Lung (tissue), 12 donors: ENCODE data around the gene PHF1. TPM values are rescaled to one million over a fixed set of nuclear protein-coding genes. Genes with fewer than 3 reads are reported as not detected.

Experiments
- ATAC-seq: fragments of 200-7000 bp; cut with Tn5 transposase; one replicate; pipeline ENCODE4 v1.9.1; 2020; ENCODE audit warnings: moderate number of reproducible peaks; ENCODE audit not compliant: insufficient read depth, low FRiP score
- DNase-seq, 3 donors: peaks; one replicate each; pipeline ENCODE4 v3.0.0-alpha.2; 2013 to 2017
- H3K27ac ChIP-seq, 2 donors: one replicate each; pipeline ENCODE4 v1.5.1; 2013; ENCODE audit warnings: mild to moderate bottlenecking in 2 of 2, moderate library complexity in 2 of 2, control low read depth in 1 of 2, inconsistent platforms in 1 of 2, low read depth in 1 of 2, low read length in 1 of 2
- H3K27me3 ChIP-seq, 3 donors: one replicate each; pipeline ENCODE4 v1.5.1; 2013; ENCODE audit warnings: low read length in 2 of 3; ENCODE audit not compliant: control insufficient read depth in 3 of 3, insufficient read depth in 3 of 3
- H3K36me3 ChIP-seq, 4 donors: one replicate each; pipeline ENCODE4 v1.5.1; 2013; ENCODE audit warnings: low read length in 4 of 4, mild to moderate bottlenecking in 1 of 4, moderate library complexity in 1 of 4; ENCODE audit not compliant: control insufficient read depth in 4 of 4, insufficient read depth in 4 of 4
- H3K4me1 ChIP-seq, 5 donors: one replicate each; pipeline ENCODE4 v1.5.1; 2013; ENCODE audit warnings: low read length in 5 of 5, mild to moderate bottlenecking in 2 of 5, moderate library complexity in 1 of 5; ENCODE audit not compliant: control insufficient read depth in 5 of 5, insufficient read depth in 5 of 5
- H3K4me3 ChIP-seq: one replicate; pipeline ENCODE4 v1.5.1; 2013; ENCODE audit warnings: mild to moderate bottlenecking, control low read depth, moderate library complexity
- H3K9ac ChIP-seq, 2 donors: one replicate each; pipeline ENCODE4 v1.5.1; 2013; ENCODE audit warnings: low read length in 2 of 2, control low read depth in 1 of 2; ENCODE audit not compliant: insufficient read depth in 1 of 2
- H3K9me3 ChIP-seq, 4 donors: one replicate each; pipeline ENCODE4 v1.5.1; 2013; ENCODE audit warnings: low read length in 3 of 4, mild to moderate bottlenecking in 1 of 4, moderate library complexity in 1 of 4; ENCODE audit not compliant: control insufficient read depth in 4 of 4, insufficient read depth in 3 of 4
- WGBS, 2 donors: extraction: QIAGEN DNeasy Blood & Tissue Kit; methylation state at CpG; one replicate each; pipeline ENCODE4 v1.1.7; 2013; 5-methylcytosine and 5-hydroxymethylcytosine counted together
- polyA plus RNA-seq, 2 donors: library from polyadenylated mRNA; stranded (reverse); fragments of 200-250 nt; gene quantifications; one replicate each; pipeline ENCODE4 v1.2.1, GENCODE V29; 2013
- total RNA-seq, 2 donors: library from RNA; depleted of rRNA in 1 of 2; stranded (reverse); fragments of >200 nt in 1 of 2; gene quantifications; one replicate each; pipeline ENCODE4 v1.2.1, GENCODE V29; 2014 to 2021
- TF ChIP-seq, protein P1 (sequence below): IDR thresholded peaks from 2 replicates; pipeline ENCODE4 v1.5.1; 2012; ENCODE audit warnings: mild to moderate bottlenecking; ENCODE audit errors: control extremely low read depth, extremely low read depth
- donor health status: control.
- donor health status: control.
- donor health status: Bipolar disorder and iron deficiency.
- donor health status: healthy.
- donor health status: DM: yes; HTN: yes; CAD: no.

Gene PHF1
- total and polyA plus RNA-seq, 4 donors: 30.9 to 121 (median 45.1) TPM

DNA sequence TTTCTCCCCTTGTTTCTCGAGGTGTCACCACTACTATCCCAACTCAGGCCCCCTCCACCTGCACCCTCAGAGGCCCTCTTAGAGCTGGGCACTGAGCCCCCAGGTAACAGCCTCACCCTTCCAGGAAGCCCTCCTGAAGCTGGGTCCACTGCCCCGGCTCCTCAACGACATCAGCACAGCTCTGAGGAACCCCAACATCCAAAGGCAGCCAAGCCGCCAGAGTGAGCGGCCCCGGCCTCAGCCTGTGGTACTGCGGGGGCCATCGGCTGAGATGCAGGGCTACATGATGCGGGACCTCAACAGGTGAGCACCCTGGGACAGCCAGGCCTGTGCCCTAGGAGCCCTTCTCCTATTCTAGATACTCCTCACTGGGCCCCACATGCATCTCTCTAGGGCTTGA is 30.6 kb downstream of the PHF1 start:
- no peak overlapping the region for H3K27ac ChIP-seq
- H3K4me1 ChIP-seq: no peaks in the 10 kb centered on the region
- no peak overlapping the region for H3K9ac ChIP-seq
- H3K4me3 ChIP-seq: no peak overlapping the region
- TF ChIP-seq, protein P1, sequence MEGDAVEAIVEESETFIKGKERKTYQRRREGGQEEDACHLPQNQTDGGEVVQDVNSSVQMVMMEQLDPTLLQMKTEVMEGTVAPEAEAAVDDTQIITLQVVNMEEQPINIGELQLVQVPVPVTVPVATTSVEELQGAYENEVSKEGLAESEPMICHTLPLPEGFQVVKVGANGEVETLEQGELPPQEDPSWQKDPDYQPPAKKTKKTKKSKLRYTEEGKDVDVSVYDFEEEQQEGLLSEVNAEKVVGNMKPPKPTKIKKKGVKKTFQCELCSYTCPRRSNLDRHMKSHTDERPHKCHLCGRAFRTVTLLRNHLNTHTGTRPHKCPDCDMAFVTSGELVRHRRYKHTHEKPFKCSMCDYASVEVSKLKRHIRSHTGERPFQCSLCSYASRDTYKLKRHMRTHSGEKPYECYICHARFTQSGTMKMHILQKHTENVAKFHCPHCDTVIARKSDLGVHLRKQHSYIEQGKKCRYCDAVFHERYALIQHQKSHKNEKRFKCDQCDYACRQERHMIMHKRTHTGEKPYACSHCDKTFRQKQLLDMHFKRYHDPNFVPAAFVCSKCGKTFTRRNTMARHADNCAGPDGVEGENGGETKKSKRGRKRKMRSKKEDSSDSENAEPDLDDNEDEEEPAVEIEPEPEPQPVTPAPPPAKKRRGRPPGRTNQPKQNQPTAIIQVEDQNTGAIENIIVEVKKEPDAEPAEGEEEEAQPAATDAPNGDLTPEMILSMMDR: no peak
- no peaks in the 10 kb centered on the region for H3K27me3 ChIP-seq
- DNase-seq: no peak
- no peaks in the 10 kb centered on the region for H3K9me3 ChIP-seq
- 94 to 97% methylated on average over 9 of the region's 9 CpGs for WGBS, 2 donors
- H3K36me3 ChIP-seq: peaks cover 3 to 47% (median 33%) of the 10 kb centered on the region in 4 donors
- ATAC-seq: no peak

DNA sequence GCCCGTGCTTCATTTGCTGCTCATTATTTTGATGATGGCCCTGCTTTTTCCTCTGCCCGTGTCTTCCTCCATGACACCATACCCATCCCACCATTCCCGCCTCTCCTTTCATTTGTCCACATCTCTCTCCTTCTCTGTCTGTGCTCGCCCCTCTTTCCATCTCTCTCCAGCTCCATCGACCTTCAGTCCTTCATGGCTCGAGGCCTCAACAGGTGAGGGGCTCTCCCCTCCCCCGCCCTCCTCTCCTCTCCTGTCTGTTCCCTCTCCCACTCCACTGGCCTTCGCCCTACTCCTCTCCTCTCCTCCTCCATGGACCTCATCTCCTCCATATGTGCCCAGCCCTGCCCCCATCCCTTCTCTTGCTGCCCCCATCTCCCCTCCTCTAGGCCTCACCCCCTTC is 31.5 kb downstream of the PHF1 start:
- Histone ChIP-seq H3K36me3 (peaks cover 3 to 46% (median 27%) of the 10 kb centered on the region in 4 donors), H3K4me1 (no peaks in the 10 kb centered on the region), H3K9me3 (no peaks in the 10 kb centered on the region), H3K9ac (no peak overlapping the region), H3K4me3 (no peak overlapping the region), H3K27ac (no peak overlapping the region), H3K27me3 (no peaks in the 10 kb centered on the region)
- TF ChIP-seq, protein P1: no peak
- DNase-seq: no peak
- 90 to 95% methylated on average over 8 of the region's 8 CpGs for WGBS, 2 donors
- no peak for ATAC-seq

DNA sequence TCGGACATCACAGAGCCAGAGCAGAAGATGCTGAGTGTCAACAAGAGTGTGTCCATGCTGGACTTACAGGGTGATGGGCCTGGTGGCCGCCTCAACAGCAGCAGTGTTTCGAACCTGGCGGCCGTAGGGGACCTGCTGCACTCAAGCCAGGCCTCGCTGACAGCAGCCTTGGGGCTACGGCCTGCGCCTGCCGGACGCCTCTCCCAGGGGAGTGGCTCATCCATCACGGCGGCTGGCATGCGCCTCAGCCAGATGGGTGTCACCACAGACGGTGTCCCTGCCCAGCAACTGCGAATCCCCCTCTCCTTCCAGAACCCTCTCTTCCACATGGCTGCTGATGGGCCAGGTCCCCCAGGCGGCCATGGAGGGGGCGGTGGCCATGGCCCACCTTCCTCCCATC is 32.2 kb downstream of the PHF1 start:
- Histone ChIP-seq H3K9ac (no peak overlapping the region), H3K36me3 (peaks cover 0 to 42% (median 26%) of the 10 kb centered on the region in 4 donors), H3K4me1 (no peaks in the 10 kb centered on the region), H3K27me3 (no peaks in the 10 kb centered on the region), H3K9me3 (no peaks in the 10 kb centered on the region), H3K27ac (no peak overlapping the region), H3K4me3 (no peak overlapping the region)
- no peak for DNase-seq
- TF ChIP-seq, protein P1: no peak
- ATAC-seq: no peak
- WGBS, 2 donors: 96% methylated on average over 17 of the region's 17 CpGs
